Left lobe of liver (tissue), 2 donors: ENCODE results near the gene CLEC16A. TPM values are rescaled to one million over a fixed set of nuclear protein-coding genes. Genes with fewer than 3 reads are reported as not detected.

Experiments used
- ATAC-seq: fragments of 200-7000 bp; cut with Tn5 transposase; one replicate; pipeline ENCODE4 v1.9.1; 2020; ENCODE audit warnings: mild to moderate bottlenecking, moderate library complexity
- DNase-seq: peaks from one replicate; pipeline ENCODE4 v3.0.0-alpha.2; 2020; ENCODE audit warnings: low spot score
- total RNA-seq: library from RNA; stranded (reverse); gene quantifications from one replicate; pipeline ENCODE4 v1.2.1, GENCODE V29; 2021
- donor health status: DM: no; HTN: no; CAD: no; lungs with moderate emphysema.
- donor health status: DM: no; HTN: yes; CAD: no.

The CLEC16A gene
- total RNA-seq, 1 donor from 2014 or later: 21.6 TPM

- ATAC-seq: no peak
- no peak for DNase-seq
These were observed 220.3 kb downstream of the CLEC16A start for GRCh38 chr16:11164482-11165270.

GRCh38 chr16:11165349-11165748 is 221.0 kb downstream of the CLEC16A start:
- ATAC-seq (no peak), DNase-seq (no peak)

GRCh38 chr16:11165894-11166665 is 221.7 kb downstream of the CLEC16A start:
- DNase-seq (no peak), ATAC-seq (no peak)

GRCh38 chr16:11167581-11167980 is 223.2 kb downstream of the CLEC16A start:
- ATAC-seq (no peak), DNase-seq (no peak)

- no peak for DNase-seq
- ATAC-seq: no peak
These were observed 224.2 kb downstream of the CLEC16A start for GRCh38 chr16:11168386-11169051.

GRCh38 chr16:11169641-11170040 is 225.3 kb downstream of the CLEC16A start:
- DNase-seq: no peak
- ATAC-seq: no peak

- ATAC-seq: no peak
These were observed 225.8 kb downstream of the CLEC16A start for GRCh38 chr16:11170201-11170600.

GRCh38 chr16:11170696-11171447 is 226.5 kb downstream of the CLEC16A start:
- ATAC-seq (no peak), DNase-seq (no peak)

More at GRCh38 chr16:11170201-11170600, 225.8 kb downstream of the CLEC16A start:
- DNase-seq: no peak

- DNase-seq: no peak
- no peak for ATAC-seq
These were observed 227.0 kb downstream of the CLEC16A start for GRCh38 chr16:11171448-11171709.

- DNase-seq: no peak
- ATAC-seq: no peak
These were observed 227.5 kb downstream of the CLEC16A start for GRCh38 chr16:11171757-11172299.

GRCh38 chr16:11173426-11173825 is 229.1 kb downstream of the CLEC16A start:
- no peak for DNase-seq
- no peak for ATAC-seq

GRCh38 chr16:11174141-11174540 is 229.8 kb downstream of the CLEC16A start:
- DNase-seq: no peak
- no peak for ATAC-seq

GRCh38 chr16:11175106-11175786 is 230.9 kb downstream of the CLEC16A start:
- ATAC-seq (no peak), DNase-seq (no peak)

GRCh38 chr16:11175787-11176341 is 231.5 kb downstream of the CLEC16A start:
- ATAC-seq: no peak

GRCh38 chr16:11177578-11178160 is 233.3 kb downstream of the CLEC16A start:
- ATAC-seq: no peak
- no peak for DNase-seq

More at GRCh38 chr16:11175787-11176341, 231.5 kb downstream of the CLEC16A start:
- DNase-seq: no peak

- ATAC-seq: no peak
- DNase-seq: no peak
These were observed 234.1 kb downstream of the CLEC16A start for GRCh38 chr16:11178424-11178823.

- DNase-seq: no peak
- no peak for ATAC-seq
These were observed 235.2 kb downstream of the CLEC16A start for GRCh38 chr16:11179574-11179973.

GRCh38 chr16:11180489-11180888 is 236.1 kb downstream of the CLEC16A start:
- ATAC-seq: peak; percentile 20
- DNase-seq: no peak

- DNase-seq (no peak), ATAC-seq (no peak)
These were observed 237.0 kb downstream of the CLEC16A start for GRCh38 chr16:11181242-11181898.
